GM23248 (cell line): ENCODE data around the gene CELSR1.

Experiments
- EZH2 ChIP-seq: fragments of 200-600 bp; sonication (generic); IDR thresholded peaks from 2 replicates; pipeline ENCODE4 v1.6.1; 2018; ENCODE audit warnings: antibody characterized with exemption, mild to moderate bottlenecking; ENCODE audit not compliant: insufficient read depth, poor library complexity, severe bottlenecking
- EZH2phosphoT487 ChIP-seq: fragments of 200-600 bp; sonication (generic); IDR thresholded peaks from 2 replicates; pipeline ENCODE4 v1.6.1; 2018; ENCODE audit warnings: antibody characterized with exemption, moderate library complexity, mild to moderate bottlenecking, low read depth; ENCODE audit not compliant: insufficient read depth

DNA sequence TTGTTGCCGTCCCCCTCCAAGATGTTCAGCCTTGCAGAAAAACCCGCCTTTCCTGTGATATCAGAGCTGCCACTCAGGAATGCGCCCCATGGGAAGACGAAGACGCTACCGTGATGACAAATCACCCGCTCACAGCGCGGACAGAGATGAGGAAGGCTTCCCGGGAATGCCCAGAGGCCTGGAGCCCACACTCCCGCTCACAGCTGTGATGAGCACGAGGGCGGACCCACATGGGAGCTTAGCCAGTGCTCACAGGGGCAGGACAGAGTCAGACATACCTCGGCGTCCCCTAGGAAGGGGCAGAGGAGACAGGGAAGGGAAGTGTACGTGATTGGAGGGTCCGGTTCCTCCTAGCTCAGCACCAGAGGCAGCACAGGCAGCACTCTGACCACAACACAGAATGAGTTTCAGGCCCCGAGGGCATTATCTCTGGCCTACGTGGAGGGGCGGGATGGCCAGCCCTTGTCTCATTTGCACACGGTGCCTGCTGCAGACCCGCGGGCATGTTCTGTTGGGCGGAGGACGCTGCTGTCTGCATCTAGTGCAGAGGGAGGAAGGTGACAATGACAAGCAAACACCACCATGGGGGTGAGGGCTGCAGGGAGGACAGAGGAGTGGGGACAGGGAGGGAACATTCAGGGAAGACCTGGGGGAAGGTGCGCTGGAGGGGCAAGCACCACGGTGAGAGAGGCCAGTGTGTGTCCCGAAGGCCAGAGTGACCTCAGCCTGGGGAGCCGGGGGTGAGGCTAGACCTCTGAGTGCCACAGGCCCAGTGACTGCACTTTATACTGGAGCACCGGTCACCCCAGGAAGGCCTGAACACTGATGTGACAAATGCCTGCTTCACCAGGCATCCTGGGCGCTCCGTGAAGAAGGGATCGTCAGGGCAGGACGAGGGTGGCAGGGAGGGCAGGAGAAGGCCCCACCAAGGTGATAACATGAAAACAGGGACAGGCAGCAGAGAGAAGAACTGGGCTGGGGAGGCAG lies 79.6 kb downstream of the CELSR1 start:
- TF ChIP-seq EZH2 (no peak), EZH2phosphoT487 (no peak)
